HG03460 (cell line): ENCODE measurements around the gene RIN2.
"Not testable (repeated sequence)": the region's sequence is repeated elsewhere in the genome, so short reads cannot be mapped to it uniquely, and the experiment has no call there.

Source experiments
- ATAC-seq: cut with Tn5 transposase; IDR thresholded peaks from one replicate; pipeline ENCODE4 v1.9.1; 2021; ENCODE audit not compliant: unreplicated experiment

RIN2 gene

DNA sequence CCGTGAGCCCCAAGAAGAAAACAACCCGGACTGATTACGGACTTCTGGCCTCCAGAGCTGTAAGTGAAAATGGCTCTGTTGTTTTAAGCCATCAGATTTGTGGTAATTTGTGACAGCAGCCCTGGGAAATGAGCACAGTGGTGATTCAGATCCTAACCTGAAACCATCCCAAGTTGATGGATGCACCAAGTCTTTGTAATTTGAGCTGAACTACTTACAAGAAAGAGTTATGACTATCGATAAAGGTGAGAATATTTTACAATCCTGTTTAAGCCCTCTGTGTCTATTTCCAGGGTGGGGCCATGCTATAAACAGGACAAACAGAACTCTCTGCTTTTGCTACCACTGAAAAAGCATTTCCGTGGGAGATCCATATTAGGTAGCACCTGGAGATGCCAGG is 19.1 kb upstream of the RIN2 start:
- no peak for ATAC-seq

DNA sequence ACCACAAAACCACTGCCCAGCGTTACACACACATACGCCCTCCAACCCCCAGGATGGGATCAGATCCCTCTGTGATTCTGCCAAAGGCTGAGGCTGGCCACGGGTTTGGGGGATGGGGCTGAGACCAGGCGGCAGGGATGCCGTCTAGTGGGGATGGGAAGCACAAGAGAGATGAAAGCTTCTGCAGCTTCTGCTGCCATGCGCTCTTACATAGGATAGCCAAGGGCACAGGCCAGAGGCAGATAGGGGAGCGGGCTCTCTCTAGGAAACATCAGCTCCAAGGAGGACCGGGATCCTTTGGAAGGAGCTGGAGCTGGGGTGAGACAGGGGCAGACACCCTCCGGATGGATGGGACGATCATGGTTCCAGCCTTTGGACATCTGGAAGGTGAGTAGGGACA is 18.7 kb upstream of the RIN2 start:
- ATAC-seq = no peak

DNA sequence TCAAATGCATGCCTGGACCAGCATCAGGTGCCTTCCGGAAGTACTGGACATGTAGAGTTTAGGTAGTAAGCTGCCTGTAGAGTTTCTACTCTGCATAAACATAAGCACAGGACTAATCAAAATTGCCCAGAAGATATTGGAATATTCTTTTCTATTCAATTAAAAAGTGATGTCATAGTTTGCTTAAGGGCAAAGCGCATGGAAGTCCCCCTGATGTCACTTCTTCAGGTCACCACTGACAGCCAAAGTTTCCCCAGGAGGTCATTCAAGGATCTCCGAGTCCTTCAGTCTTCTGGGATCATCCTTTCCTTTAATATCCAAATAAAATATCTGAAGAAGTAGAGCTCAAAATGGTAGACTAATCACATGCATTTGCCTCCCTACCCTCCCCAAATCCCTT is 17.5 kb upstream of the RIN2 start:
- no peak for ATAC-seq

DNA sequence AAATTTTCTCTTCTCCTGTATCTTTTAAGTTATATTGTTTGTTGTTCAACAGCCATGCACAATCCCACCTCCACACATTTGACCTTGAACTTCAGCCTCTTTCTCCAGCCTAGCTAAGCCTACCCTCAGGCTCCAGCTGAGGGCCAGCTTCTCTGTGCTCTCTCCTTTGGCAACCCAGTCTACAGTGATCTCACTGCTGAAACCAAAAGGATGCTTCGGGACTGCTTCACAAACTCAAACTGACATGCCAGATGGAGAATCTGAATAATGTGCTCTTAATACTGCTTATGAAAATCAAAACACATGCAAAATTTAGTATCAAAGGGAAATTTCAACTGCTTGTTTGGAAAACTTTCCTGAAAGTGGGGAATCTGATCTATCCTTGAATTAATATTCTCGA is 16.1 kb upstream of the RIN2 start:
- no peak for ATAC-seq

DNA sequence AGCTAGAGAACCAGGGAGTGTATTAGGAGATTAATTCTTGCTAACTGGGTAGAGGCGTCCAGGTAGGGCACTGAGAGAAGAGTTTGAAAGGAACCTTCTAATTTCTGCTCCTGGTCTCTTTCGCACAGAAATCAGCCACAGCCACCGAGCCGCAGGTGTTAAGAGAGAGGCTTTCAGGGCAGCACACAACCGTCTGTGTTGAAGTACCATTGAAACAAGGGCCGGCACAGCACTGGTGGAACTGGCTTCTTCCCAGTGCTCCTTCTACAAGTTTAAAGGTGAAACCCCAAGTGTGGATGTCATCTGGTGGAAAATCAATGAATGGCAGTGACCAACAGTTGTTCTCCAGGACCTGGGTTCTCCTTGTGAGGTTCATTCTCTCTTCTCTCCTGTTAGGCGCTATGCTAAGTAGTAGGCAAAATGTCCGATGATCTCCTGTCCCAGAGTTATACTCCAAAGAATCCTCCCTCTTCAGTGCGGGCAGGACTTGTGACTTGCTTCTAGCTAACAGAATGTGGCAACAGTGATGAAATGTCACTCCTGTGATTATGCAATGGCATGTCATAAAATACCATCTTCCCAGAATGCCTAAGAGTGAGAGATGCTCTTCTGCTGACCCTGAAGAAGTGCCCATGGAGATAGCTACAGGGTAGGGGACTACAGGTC is 15.0 kb upstream of the RIN2 start:
- no peak for ATAC-seq

DNA sequence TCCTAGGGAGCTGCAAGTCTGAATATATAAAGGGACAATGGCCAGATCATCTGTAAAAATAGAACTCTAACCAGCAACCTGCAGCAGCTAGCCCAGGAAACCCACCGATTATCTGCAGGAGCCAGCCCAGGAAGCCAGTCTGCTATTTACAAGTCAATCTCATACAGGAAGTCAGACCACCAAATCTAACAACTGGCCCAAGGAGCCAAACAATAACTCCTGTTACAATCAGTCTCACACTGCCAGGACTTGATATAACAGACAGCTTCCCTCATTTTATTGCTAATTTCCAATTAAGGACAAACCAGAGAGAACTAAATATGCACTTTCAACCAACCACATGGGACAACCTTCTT is 14.4 kb upstream of the RIN2 start:
- no peak for ATAC-seq

DNA sequence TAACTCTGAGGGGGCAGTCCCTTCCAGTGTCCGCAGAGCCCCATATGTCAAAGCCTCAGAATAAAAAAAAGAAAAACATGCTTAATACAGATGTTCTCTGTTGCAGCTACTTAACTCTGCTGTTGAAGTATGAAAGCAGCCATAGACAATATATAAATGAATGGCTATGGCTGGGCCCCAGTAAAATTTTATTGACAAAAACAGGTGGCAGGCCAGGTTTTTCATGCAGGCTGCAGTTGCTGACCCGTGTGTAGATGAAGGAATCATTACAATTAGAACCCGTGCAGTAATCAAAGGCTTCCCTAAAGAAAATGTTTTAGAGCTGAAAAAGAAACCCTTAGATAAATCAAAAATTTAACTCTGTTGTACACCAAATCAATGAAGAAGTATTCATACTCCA is 13.0 kb upstream of the RIN2 start:
- no peak for ATAC-seq

DNA sequence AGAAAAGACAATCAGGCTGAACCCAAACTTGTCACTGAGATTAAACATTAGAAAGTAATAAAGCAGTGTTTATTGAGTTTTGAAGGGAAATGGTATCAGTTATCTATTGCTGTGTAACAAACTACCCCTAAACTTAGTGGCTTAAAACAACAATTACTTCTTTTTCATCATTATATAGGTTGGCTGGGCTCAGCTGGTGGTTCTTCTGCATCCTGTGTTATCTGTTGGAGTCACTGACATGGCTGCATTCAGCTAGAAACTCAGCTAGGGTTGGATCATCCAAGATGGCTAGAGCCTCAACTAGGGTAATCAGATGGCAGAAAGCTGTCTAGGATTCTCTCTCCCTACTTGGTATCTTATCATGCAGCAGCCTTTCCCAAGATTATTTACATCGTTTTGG is 12.5 kb upstream of the RIN2 start:
- ATAC-seq = no peak

DNA sequence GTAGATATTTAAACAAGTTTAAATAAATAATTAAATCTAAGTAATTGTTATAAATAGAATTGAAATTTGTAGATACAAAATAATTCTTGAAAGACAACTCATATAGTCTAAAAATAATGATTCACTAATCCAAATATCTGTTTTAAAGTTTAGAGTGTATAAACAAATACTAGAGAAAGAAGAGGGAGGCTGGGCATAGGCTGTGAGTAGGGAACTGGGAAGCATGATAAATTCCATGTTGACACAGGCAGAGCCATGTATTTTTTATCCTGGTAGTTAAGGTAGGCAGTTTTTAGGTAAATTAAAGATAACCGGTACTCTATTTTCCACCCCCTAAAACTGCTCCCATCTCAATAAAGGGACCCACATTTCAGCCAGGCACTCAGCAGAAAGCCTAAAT is 11.7 kb upstream of the RIN2 start:
- ATAC-seq = no peak

DNA sequence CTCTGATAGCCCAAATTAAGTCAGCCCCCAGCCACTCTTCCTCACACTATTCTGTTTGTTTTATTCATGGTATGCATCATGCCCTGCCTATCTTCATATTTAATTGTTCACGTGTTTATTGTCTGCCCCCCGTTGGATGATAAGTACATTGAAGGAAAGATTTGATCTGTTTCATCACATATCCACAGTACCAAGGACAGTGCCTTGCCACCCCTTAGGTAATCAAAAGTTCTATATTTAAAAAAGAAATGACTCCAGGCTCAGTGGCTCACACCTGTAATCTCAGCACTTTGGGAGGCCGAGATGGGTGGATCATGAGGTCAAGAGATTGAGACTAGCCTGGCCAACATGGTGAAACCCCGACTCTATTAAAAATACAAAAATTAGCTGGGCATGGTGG is 10.2 kb upstream of the RIN2 start:
- no peak for ATAC-seq

DNA sequence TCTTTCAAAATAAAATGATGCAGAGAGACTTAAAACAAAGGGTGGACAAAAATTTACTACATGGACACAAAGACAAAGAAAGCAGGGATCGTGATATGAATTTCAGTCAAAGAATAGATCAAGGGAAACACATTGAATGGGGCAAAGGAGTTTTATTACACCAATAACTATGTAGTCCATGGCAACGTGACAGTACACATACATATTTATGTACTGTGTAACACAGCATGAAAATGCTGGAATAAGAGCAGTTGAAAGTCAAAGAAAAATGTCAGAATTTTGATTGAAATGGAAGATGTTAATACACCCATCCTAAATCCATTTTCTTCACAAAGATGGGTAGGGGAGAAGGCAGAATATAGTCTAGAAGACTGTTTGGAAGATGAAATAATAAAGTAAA is 9.4 kb upstream of the RIN2 start:
- ATAC-seq = no peak

DNA sequence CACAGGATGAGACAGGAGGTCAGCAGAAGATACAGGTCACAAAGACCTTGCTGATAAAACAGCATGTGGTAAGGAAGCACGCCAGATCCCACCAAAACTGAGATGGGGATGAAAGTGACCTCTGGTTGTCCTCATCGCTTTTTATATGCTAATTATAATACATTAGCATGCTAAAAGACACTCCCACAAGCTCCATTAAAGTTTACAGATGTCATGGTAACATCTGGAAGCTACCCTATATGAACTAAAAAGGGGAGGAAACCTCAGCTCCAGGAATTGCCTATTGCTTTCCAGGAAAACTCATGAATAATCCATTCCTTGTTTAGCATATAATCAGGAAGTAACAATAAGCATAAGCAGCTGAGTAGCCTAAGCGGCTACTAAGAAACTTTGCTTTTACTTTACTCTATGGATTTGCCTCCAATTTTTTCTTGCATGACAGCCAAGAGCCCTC is 8.4 kb upstream of the RIN2 start:
- no peak for ATAC-seq

DNA sequence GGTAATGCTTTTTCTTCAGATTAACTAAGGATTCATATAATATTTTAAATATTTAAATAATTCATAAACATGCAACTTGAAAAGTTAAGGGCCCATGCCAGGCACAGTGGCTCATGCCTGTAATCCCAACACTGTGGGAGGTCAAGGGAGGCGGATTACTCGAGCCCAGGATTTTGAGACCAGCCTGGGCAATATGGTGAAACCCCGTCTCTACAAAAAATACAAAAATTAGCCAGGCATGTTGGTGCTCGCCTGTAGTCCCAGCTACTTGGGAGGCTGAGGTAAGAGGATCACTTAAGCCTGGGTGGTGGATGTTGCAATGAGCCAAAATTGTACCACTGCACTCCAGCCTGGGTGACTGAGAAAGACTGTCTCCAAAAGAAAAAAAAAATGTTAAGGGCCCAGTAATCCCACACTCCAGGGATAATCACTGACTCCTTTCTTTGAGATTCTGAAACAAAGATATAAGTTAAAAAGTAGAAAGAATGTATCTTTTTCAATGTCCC is 7.9 kb upstream of the RIN2 start:
- ATAC-seq = no peak

DNA sequence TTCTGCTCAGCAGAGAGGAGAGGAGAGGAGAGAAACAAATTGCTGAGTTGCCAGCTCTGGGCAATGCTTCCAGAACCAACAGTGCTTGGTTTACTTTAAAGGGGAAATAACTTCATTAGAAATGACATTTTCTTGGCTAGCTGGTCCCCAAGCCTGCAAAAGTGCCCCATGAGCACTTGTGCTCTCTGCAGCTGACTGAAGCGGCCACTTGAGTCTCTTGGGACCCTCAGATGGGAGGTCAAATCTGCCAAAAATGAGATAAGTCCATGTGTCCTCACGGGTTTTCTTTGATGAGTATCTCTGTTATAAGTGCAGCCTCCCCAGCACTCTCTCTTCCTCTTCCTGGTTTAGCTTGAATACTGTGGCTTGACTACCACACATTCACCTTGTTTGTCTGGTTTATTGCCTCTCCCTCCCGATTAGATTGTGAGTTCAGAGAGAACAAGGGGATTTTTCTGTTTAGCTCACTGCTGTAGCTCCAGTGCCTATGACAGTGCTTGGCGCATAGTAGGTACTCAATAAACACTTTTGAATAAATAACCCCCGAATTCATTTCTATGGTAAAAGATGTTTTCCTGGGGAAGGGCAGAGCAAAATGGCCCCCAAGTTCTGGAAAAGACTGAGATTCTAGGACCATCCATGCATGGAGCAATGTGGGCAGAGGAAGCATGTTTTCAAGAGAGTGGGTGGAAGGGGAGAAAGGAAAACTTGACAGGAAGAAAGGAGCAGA is 7.0 kb upstream of the RIN2 start:
- ATAC-seq = no peak

DNA sequence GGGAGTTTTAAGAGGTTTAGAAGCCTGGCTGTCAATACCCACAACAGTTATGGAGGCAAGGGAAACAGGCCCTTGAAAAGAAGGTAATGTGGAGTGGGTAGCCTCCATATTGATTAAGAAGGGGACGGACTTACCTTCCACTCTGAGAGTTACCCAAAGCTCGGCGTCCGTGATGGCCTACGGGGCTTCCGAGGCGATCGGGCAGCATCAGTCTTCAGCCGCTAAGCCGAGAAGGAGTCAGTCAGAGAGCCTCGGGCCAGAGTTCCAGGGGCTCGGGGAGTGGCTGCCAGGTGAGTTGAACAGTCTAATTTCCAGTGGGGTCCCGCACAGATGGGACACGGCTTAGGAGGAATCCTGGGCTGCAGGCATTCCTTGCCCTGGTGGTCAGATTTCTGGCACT is 3.9 kb upstream of the RIN2 start:
- ATAC-seq = not testable (repeated sequence)

DNA sequence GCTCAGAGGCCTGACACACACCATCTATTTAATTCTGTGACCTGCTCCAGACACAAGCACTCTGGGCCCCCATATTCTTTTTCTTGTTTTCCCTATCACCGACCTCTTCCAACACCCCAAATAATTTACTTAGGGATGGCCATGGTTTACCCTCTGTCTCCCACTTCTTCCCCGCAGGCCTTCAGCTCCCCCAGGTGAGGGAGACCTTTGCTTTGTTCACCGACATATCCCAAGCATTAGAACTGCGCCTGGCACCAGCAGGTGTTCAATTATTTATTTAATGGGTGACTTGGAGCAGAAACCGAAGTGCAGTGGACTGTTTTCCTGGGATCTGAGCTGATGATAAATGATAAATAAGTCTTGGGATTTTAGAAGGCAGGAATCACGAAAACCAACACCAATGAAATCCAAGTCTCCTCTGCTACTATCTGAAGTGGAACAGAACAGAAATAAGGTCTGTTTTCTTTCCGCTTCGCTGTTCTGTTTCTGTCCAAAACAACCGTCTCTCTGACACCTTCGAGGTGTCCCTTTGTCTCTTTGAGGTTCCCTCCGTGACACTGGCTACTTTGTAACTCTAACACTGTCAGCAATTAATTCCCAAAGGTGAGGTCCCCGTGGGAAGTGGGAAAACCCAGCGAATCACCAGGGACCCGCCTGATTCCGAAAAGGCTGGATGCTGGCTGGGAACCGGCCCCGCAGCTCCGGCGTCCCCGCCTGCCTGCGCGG is 1.1 kb upstream of the RIN2 start:
- no peak for ATAC-seq

DNA sequence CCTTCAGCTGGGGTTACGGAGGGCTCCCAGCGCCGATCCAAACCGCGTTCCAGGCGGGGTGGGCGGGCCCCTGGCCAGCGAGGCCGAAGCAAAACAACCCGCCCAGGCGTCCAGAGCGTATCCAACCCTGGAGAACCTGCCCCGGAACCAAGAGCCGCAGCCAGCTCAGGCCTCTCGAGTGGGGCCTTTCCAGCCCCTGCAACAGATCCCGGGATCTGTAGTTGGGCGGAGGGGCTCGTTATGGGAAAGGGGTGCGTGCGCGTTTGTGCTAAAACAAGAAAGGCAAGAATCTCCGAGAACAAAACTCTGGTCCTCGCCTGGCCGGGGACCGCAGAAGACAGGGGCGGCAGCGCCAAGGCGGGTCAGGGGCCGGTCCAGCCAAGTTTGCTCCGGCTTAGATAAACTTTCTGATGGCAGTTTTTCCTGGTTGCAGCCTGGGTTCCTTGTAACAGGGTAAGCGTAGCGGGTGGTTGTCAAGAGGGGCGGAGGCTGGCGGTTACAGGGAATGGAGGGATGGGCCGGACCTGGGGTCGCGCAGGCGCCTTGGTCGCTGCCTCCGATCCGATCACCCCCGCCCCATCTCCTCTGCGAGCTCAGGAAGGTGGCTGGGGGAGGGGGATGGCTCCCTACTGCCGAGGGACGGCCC is 448 bp upstream of the RIN2 start:
- no peak for ATAC-seq

DNA sequence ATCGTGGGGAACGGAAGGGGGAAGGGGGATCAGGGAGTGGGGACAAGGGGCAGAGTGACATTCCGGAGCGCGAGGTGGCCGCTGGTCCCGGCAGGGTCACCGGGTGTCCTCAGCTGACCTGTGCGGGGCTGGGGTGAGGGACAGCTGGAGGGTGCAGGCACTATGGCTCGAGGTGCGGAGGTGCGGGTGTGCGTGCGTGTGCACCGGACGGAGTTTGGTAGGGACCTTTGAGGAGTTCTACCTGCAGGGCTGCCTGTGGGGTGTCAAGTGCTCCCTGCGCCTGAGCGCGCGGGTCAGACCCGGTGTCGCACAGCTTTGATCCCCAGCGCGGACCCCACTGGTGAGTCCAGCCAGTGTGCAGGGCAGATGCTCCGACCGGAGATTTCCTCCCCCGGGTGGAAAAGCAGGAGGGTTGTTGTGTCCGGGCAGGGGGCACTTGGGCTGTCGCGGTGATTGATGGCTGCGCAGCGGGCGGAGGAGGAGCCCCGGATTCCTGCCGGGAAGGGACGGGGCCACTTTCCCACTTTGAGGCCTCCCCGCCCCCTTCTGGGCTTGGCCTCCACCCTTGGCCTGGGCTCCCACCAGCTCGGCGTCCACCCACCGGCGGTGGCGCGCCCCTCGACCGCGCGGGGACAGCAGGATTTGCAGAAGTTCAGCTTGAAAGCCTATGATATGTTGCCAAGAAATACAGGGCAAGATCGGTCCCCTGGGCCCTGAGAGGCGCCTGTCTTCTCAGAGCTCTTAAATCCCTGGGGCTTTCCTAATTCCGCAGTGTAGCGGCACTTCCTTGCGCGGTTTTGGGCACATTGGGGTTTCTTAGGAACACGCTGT is 658 bp downstream of the RIN2 start:
- no peak for ATAC-seq

DNA sequence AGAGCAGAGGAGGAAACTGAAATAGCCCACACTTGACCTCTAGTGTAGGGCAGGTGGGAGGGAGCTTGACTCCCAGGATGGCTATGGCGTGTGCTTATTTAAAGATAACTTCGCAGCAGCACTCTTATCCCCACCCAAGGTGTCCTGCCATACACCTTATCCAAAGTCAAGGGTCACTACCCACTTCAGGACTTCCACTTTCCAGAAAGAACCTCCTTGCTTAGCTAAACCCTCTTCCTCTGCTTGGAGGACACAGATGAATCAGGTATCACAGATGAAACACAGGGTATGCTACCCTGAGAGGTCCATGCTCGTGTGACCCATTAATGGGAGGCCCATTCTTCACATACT is 2.3 kb downstream of the RIN2 start:
- no peak for ATAC-seq

DNA sequence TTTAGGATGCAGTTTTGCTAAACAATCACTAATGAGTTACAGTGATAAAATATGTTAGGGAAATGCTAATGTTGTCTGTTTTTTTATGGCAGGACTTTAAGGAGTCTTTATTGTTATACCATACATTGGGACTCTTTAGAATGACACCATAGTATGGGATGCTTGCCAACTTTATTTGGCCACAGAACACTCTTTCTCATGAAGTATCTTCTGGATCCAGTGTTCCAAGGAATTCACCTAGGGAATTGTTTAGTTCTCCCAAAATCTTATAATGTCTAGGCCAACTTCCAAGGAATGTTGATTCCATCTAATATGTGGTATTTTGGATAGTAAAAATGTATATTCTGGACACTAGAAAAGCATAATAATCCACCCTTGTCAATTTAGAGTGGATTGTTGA is 3.3 kb downstream of the RIN2 start:
- ATAC-seq = no peak

DNA sequence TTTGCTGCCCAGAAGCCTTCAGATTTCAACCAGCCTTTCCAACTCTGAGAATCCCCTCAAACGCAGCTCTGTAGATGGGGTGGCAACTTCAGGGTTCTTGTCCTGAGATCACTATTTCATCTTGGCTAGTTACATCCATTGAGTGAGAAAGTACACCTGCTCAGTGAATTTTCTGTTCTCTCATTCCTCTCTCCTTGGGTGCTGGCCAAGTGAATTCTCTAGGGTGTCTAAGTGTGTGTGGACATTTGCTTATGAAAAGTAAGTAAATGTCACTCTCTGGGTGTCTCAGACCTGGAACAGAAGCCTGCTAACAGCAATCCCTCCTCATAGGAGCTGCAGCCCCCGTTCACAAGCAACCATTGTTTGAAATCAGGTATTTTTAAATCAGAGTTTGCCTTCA is 3.8 kb downstream of the RIN2 start:
- no peak for ATAC-seq
